ENCODE data around the gene TCFL5.

DNA sequence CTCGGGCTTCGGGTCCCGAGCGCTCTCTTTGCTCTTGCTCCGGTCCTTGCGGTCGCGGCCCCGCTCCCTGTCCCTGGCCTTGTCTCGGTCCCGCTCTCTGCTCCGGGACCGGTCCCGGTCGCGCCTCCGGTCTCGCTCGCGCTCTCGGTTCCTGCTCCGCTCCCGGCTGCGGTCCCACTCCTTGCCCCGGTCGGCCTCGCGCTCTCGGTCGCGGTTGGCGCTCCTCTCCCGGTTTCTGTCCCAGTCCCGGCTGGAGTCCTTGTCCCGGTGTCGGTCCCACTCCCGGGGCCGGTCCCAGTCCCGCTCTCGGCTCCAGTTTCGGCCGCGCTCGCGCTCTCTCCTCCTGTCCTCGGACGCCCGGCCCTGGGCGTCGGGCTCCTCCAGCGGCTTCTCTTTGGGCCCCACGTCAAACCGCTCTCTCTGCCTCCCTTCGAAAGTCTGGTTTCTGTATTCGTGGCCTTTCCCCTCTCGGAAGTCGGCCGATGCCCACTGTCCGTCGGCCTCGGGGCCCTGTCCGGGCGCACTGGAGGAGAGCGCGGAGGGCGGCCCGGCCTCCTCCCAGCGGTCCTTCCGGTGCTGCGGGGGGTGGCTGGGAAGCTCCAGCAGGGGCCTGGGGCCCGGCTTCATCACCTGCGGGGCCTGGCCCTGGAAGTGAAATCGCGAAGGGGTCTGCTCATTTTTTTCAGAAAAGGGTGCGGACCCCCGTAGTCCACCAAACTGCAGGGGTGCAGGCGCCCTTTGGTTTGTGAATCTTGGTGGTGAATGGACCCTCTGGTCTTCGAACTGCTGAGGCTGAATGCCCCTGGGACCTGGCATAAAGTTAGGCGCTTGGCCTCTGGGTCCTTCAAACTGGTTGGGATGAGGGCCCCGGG, 17.9 kb upstream of the TCFL5 start:
- TF ChIP-seq, protein P1, sequence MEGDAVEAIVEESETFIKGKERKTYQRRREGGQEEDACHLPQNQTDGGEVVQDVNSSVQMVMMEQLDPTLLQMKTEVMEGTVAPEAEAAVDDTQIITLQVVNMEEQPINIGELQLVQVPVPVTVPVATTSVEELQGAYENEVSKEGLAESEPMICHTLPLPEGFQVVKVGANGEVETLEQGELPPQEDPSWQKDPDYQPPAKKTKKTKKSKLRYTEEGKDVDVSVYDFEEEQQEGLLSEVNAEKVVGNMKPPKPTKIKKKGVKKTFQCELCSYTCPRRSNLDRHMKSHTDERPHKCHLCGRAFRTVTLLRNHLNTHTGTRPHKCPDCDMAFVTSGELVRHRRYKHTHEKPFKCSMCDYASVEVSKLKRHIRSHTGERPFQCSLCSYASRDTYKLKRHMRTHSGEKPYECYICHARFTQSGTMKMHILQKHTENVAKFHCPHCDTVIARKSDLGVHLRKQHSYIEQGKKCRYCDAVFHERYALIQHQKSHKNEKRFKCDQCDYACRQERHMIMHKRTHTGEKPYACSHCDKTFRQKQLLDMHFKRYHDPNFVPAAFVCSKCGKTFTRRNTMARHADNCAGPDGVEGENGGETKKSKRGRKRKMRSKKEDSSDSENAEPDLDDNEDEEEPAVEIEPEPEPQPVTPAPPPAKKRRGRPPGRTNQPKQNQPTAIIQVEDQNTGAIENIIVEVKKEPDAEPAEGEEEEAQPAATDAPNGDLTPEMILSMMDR (IDR thresholded peaks at IDR 0.05): no peak
- TF ChIP-seq POLR2A (IDR thresholded peaks at IDR 0.05): no peak
